Measurements from ENCODE around the gene ADD1. TPM values are rescaled to one million over a fixed set of nuclear protein-coding genes. Genes with fewer than 3 reads are reported as not detected.

Gene ADD1
- total RNA-seq, 4 donors from 2014 or later: 253 to 402 (median 311) TPM

DNA sequence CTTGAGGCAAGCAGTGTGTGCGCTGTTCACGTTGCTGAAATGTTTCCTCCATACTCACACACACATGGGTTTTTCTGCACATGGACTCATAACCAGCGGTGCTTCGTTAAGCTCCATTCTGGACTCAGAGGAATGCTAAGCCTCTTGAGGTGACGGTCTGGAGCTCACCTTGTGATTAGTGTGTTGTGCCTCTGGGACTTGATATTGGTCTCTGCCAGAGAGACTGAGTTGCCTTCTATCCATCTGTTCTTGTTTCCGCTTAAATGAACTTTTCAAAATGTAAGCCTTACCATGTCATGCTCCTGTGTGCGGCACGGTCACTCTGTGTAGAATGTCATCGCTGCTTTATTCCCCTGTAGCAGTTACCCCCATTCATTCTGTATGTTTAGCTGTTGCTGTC lies 42.5 kb downstream of the ADD1 start:
- 96% methylated on average over 9 of the region's 9 CpGs for WGBS

DNA sequence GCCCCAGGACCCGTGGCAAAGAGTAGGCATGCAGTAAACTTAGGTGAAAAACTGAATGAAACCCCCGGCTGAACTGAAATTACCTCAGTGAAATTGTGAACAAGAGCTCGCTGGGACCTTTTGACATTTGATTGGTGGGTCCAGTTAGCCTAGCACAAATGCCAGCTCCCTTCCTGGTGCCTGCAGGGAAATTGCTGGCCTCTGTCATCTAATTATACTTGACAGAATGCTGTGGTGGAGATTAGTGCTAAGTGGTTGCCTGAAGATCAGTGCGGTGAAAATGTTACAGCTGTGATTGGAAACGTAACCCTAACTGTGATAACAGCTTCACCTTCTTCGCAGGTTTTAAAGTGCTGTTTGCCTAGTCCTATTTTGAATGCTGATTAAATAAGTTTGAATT lies 43.0 kb downstream of the ADD1 start:
- no peak overlapping the region for H3K4me3 ChIP-seq
- H3K4me1 ChIP-seq: peaks cover 6 to 25% (median 11%) of the 10 kb centered on the region in 4 donors
- 81% methylated on average over 6 of the region's 6 CpGs for WGBS
- H3K27ac ChIP-seq (replicated peaks in 1 of 4): no peak overlapping the region
- no peak for DNase-seq (ENCODE audit: extremely low spot score)
- no peaks in the 10 kb centered on the region for H3K9me3 ChIP-seq
- H3K27me3 ChIP-seq: no peaks in the 10 kb centered on the region
- peaks cover 24 to 80% (median 66%) of the 10 kb centered on the region in 4 donors for H3K36me3 ChIP-seq
- TF ChIP-seq EP300 (IDR thresholded peaks at IDR 0.05): no peak
- intact Hi-C loops (cut with DNase I): no loop called here

More for the DNA sequence above, 42.5 kb downstream of the ADD1 start:
- TF ChIP-seq, protein P1, sequence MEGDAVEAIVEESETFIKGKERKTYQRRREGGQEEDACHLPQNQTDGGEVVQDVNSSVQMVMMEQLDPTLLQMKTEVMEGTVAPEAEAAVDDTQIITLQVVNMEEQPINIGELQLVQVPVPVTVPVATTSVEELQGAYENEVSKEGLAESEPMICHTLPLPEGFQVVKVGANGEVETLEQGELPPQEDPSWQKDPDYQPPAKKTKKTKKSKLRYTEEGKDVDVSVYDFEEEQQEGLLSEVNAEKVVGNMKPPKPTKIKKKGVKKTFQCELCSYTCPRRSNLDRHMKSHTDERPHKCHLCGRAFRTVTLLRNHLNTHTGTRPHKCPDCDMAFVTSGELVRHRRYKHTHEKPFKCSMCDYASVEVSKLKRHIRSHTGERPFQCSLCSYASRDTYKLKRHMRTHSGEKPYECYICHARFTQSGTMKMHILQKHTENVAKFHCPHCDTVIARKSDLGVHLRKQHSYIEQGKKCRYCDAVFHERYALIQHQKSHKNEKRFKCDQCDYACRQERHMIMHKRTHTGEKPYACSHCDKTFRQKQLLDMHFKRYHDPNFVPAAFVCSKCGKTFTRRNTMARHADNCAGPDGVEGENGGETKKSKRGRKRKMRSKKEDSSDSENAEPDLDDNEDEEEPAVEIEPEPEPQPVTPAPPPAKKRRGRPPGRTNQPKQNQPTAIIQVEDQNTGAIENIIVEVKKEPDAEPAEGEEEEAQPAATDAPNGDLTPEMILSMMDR (IDR thresholded peaks at IDR 0.05): no peak
- no peak for TF ChIP-seq EP300 (IDR thresholded peaks at IDR 0.05)
- TF ChIP-seq POLR2AphosphoS5 (IDR thresholded peaks at IDR 0.05): no peak
- TF ChIP-seq POLR2A (IDR thresholded peaks at IDR 0.05; ENCODE audit: low read depth): no peak
- Histone ChIP-seq H3K27me3 (no peaks in the 10 kb centered on the region), H3K4me3 (no peak overlapping the region), H3K36me3 (peaks cover 24 to 81% (median 69%) of the 10 kb centered on the region in 4 donors), H3K9me3 (no peaks in the 10 kb centered on the region), H3K4me1 (peaks cover 2 to 20% (median 7%) of the 10 kb centered on the region in 4 donors), H3K27ac (replicated peaks in 1 of 4) (no peak overlapping the region)
- intact Hi-C loops (cut with DNase I): no loop called here
- no peak for DNase-seq (ENCODE audit: extremely low spot score)

DNA sequence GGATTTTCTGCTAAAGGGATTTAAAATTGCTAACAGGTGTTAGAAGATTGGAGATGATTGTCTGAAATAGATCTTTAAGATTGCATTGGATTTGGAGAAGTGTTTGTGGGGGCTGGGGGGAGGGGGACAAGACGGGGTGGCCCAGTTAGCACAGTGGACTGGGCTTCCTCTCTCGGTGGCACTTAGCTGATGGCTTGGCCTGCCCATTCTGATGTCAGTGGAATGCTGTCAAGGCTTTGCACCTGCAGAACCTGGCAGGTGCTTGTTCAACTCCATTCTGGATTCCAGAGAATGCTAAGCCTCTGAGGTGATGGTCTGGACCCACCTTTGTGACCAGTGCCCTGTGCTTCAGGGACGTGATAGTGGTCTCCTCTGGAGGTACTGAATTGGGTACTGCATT lies 43.7 kb downstream of the ADD1 start:
- TF ChIP-seq, protein P1 (IDR thresholded peaks at IDR 0.05): no peak
- TF ChIP-seq EP300 (IDR thresholded peaks at IDR 0.05) (no peak), POLR2A (IDR thresholded peaks at IDR 0.05; ENCODE audit: low read depth) (no peak), POLR2AphosphoS5 (IDR thresholded peaks at IDR 0.05) (no peak)
- no peak overlapping the region for H3K27ac ChIP-seq (replicated peaks in 1 of 4)
- H3K27me3 ChIP-seq: no peaks in the 10 kb centered on the region
- intact Hi-C loops (cut with DNase I): no loop called here
- WGBS: 83% methylated on average over 3 of the region's 3 CpGs
- DNase-seq (ENCODE audit: extremely low spot score): no peak
- H3K36me3 ChIP-seq: peaks cover 24 to 73% (median 61%) of the 10 kb centered on the region in 4 donors
- no peaks in the 10 kb centered on the region for H3K9me3 ChIP-seq
- H3K4me1 ChIP-seq: peaks cover 6 to 32% (median 14%) of the 10 kb centered on the region in 4 donors
- H3K4me3 ChIP-seq: no peak overlapping the region

DNA sequence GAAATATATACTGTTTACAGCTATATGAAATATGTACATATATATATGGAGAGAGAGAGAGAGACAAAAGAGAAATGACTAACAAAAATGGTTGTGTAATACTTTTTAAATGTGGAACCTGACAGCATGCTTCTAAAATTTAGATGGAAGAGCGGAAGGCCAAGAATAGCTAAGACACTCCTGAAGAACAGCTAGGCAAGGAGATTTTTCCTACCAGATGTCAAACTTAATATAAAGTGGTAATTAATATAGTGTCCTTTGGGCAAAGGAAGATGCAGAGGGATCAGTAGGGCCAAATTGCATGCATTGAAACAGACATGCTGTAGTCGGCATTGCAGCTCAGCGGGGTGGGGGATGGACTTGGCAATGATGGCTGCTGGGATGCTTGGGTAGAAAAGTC lies 45.2 kb downstream of the ADD1 start:
- no peak overlapping the region for H3K27ac ChIP-seq (replicated peaks in 1 of 4)
- WGBS: 85% methylated on average over 3 of the region's 3 CpGs
- H3K27me3 ChIP-seq: no peaks in the 10 kb centered on the region
- H3K9me3 ChIP-seq: no peaks in the 10 kb centered on the region
- intact Hi-C loops (cut with DNase I): no loop called here
- no peak for TF ChIP-seq POLR2AphosphoS5 (IDR thresholded peaks at IDR 0.05)
- TF ChIP-seq POLR2A (IDR thresholded peaks at IDR 0.05; ENCODE audit: low read depth): no peak
- TF ChIP-seq EP300 (IDR thresholded peaks at IDR 0.05): no peak
- TF ChIP-seq, protein P1 (IDR thresholded peaks at IDR 0.05): no peak
- H3K4me1 ChIP-seq: peaks cover 16 to 45% (median 25%) of the 10 kb centered on the region in 4 donors
- no peak for DNase-seq (ENCODE audit: extremely low spot score)
- H3K4me3 ChIP-seq: no peak overlapping the region
- peaks cover 24 to 60% (median 50%) of the 10 kb centered on the region in 4 donors for H3K36me3 ChIP-seq

DNA sequence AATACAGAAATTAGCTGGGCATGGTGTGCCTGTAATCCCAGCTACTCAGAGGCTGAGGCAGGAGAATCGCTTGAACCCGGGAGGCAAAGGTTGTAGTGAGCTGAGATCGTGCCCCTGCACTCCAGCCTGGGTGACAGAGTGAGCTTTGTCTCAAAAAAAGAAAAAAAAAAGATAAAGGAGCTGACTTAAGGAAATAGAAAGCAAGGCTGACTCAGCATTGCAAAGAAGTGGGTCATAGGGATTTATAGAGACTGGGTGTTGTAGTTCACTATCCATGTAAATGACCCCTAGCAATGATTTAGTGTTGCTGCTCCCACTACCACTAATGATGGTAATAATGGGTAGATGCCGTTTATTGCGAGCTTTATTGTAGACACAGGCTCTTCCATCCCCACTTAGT lies 47.6 kb downstream of the ADD1 start:
- Histone ChIP-seq H3K4me1 (peaks cover 20 to 50% (median 28%) of the 10 kb centered on the region in 4 donors), H3K36me3 (peaks cover 25 to 58% (median 48%) of the 10 kb centered on the region in 4 donors), H3K27ac (replicated peaks in 1 of 4) (no peak overlapping the region), H3K9me3 (no peaks in the 10 kb centered on the region), H3K4me3 (no peak overlapping the region), H3K27me3 (no peaks in the 10 kb centered on the region)
- intact Hi-C loops (cut with DNase I): no loop called here
- DNase-seq (ENCODE audit: extremely low spot score): no peak
- no peak for TF ChIP-seq EP300 (IDR thresholded peaks at IDR 0.05)
- TF ChIP-seq POLR2A (IDR thresholded peaks at IDR 0.05; ENCODE audit: low read depth): no peak
- no peak for TF ChIP-seq POLR2AphosphoS5 (IDR thresholded peaks at IDR 0.05)
- TF ChIP-seq, protein P1 (IDR thresholded peaks at IDR 0.05): no peak
- WGBS: 80% methylated on average over 5 of the region's 5 CpGs
